Measurements from ENCODE around the gene ATP2B2. TPM values are rescaled to one million over a fixed set of nuclear protein-coding genes. Genes with fewer than 3 reads are reported as not detected.
A peak's percentile ranks its signal among the peaks of the same experiment; 100 is the strongest.

Gene ATP2B2
- total and polyA plus RNA-seq, 7 donors = 0.08 to 6.5 (median 0.77) TPM

DNA sequence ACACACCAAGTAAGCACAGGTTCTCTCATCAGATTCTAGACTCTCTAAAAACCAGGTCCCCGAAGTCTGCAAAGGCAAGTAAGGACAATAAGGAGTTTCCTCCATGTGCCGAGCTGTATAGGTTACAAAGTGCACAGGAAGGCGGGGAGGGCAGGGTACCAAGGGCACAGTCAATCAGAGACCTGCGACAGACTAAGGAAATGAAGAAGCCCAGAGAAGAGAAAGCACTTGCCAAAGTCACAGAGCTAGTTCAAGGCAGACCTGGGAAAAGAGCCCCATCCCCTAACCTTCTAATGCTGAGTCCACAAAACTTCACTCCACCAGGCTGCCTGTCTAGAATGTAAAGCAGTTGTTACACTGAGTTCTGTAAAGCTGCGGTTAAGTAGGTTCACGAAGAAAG, 186.1 kb downstream of the ATP2B2 start:
- intact Hi-C loops (cut with DNase I) = no loop called here
- 65 to 70% (median 66%) methylated on average over 6 of the region's 6 CpGs for WGBS, 3 donors

DNA sequence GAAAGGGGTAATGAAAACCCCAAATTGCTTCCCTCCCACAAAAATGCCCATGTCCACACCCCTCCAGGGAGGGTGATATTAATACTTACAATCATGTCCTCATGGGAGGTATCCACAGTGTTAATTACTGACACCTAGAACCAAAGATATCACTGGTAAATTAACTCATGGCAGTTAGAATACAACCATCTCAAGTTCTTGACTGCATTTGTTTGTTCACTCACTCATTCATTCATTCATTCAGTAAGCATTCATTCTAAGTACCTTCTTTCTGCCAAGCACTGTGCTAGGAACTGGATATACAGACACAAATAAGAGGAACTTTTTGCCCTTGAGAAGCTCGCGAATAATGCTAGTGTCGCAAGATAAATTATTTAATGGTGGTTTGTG, 187.4 kb downstream of the ATP2B2 start:
- Histone ChIP-seq H3K9me3 (no peaks in the 10 kb centered on the region), H3K27ac (no peak overlapping the region), H3K27me3 (ENCODE audit: insufficient read depth in 3 of 3, low read length in 2 of 3) (no peaks in the 10 kb centered on the region), H3K4me1 (peaks cover 19% of the 10 kb centered on the region), H3K4me3 (no peak overlapping the region), H3K36me3 (ENCODE audit: insufficient read depth in 1 of 2, low read depth in 1 of 2) (peaks cover 13 to 63% of the 10 kb centered on the region in 2 donors)
- no peak for ATAC-seq
- TF ChIP-seq, protein P1, sequence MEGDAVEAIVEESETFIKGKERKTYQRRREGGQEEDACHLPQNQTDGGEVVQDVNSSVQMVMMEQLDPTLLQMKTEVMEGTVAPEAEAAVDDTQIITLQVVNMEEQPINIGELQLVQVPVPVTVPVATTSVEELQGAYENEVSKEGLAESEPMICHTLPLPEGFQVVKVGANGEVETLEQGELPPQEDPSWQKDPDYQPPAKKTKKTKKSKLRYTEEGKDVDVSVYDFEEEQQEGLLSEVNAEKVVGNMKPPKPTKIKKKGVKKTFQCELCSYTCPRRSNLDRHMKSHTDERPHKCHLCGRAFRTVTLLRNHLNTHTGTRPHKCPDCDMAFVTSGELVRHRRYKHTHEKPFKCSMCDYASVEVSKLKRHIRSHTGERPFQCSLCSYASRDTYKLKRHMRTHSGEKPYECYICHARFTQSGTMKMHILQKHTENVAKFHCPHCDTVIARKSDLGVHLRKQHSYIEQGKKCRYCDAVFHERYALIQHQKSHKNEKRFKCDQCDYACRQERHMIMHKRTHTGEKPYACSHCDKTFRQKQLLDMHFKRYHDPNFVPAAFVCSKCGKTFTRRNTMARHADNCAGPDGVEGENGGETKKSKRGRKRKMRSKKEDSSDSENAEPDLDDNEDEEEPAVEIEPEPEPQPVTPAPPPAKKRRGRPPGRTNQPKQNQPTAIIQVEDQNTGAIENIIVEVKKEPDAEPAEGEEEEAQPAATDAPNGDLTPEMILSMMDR (IDR thresholded peaks at IDR 0.05) = no peak
- DNase-seq = no peak
- intact Hi-C loops (cut with DNase I) = no loop called here
- WGBS, 3 donors = 92 to 97% (median 94%) methylated on average over 3 of the region's 3 CpGs

More for the DNA sequence above, 186.1 kb downstream of the ATP2B2 start:
- no peak overlapping the region for H3K27ac ChIP-seq
- H3K4me3 ChIP-seq = peak overlapping the region; percentile 34
- no peaks in the 10 kb centered on the region for H3K27me3 ChIP-seq (ENCODE audit: insufficient read depth in 3 of 3, low read length in 2 of 3)
- DNase-seq (no peak), ATAC-seq (no peak)
- peaks cover 19% of the 10 kb centered on the region for H3K4me1 ChIP-seq
- H3K9me3 ChIP-seq = no peaks in the 10 kb centered on the region
- TF ChIP-seq, protein P1 (IDR thresholded peaks at IDR 0.05) = no peak
- peaks cover 13 to 50% of the 10 kb centered on the region in 2 donors for H3K36me3 ChIP-seq (ENCODE audit: insufficient read depth in 1 of 2, low read depth in 1 of 2)

DNA sequence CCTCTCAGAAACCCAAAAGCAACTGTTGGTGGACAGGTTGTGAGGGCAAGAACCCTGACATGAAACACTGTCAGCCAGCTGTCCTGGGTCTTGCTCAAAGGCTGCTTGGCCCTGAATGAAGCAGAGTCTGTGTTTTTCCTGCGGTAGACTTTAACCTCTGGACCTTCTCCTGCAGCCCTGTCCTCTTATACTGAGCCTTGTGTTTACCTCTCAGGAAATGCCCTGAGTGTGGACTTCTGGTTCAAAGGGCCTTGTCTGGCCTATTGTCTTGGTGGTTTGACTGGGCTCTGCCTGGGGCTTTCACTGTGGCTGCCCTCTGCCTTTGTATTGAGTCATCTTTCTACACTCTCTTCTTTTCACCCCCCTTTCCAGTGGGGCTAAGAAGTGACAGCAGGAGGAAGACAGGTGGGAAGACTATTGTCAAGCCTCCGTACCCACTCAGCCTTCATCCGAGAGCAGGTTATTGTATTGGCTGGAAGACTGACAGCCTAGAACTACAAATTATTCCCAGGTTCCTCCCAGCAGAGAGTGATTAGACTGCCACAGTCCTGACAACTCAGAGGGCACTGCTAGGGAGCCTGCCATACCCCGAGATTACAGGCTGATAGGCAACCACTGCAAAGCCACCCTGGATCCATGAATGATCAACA, 187.9 kb downstream of the ATP2B2 start:
- Histone ChIP-seq H3K4me3 (no peak overlapping the region), H3K27me3 (ENCODE audit: insufficient read depth in 3 of 3, low read length in 2 of 3) (no peaks in the 10 kb centered on the region), H3K36me3 (ENCODE audit: insufficient read depth in 1 of 2, low read depth in 1 of 2) (peaks cover 13 to 68% of the 10 kb centered on the region in 2 donors), H3K9me3 (no peaks in the 10 kb centered on the region), H3K27ac (no peak overlapping the region), H3K4me1 (peaks cover 19% of the 10 kb centered on the region)
- ATAC-seq (no peak), DNase-seq (no peak)
- intact Hi-C loops (cut with DNase I) = no loop called here
- TF ChIP-seq, protein P1 (IDR thresholded peaks at IDR 0.05) = no peak
- WGBS, 3 donors = 86 to 95% (median 91%) methylated on average over 4 of the region's 4 CpGs

DNA sequence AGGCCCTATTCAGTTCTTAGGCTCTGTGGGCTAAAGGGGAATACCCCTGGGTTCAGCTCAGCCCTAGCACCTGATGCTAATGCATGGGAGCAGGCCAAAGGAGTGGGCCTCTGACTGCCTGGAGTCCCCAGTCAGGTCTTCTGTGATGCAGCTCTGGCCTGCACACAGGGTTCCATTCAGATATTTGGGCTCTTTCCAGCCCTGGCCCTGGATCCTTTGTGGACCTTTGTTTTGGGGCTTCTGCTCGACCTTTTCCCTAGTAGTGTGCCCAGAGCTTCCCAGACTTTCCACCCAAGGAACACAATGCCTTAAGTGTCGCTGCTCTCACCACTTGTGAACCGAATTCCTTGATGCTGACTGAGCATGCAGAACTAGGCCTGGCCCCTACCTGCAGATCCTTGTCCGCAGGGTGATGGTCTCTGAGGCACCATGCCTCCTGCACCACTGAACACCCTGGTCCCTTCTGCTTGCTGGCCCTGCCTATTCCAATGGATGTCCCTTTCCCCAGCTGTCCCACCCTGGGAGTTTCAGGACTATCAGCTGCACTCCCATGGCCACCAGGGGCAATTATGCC, 189.5 kb downstream of the ATP2B2 start:
- TF ChIP-seq, protein P1 (IDR thresholded peaks at IDR 0.05) = no peak
- H3K36me3 ChIP-seq (ENCODE audit: insufficient read depth in 1 of 2, low read depth in 1 of 2) = peaks cover 13 to 84% of the 10 kb centered on the region in 2 donors
- no peaks in the 10 kb centered on the region for H3K27me3 ChIP-seq (ENCODE audit: insufficient read depth in 3 of 3, low read length in 2 of 3)
- ATAC-seq = no peak
- 89 to 93% (median 91%) methylated on average over 4 of the region's 4 CpGs for WGBS, 3 donors
- no peak overlapping the region for H3K27ac ChIP-seq
- peaks cover 19% of the 10 kb centered on the region for H3K4me1 ChIP-seq
- H3K4me3 ChIP-seq = no peak overlapping the region
- H3K9me3 ChIP-seq = no peaks in the 10 kb centered on the region
- DNase-seq = no peak
- intact Hi-C loops (cut with DNase I) = no loop called here

All from psoas muscle (tissue), 8 donors.